ENCODE data around the gene AUTS2. TPM values are rescaled to one million over a fixed set of nuclear protein-coding genes. Genes with fewer than 3 reads are reported as not detected.

AUTS2 gene
- total RNA-seq, 1 donor from 2014 or later = 94.1 TPM

DNA sequence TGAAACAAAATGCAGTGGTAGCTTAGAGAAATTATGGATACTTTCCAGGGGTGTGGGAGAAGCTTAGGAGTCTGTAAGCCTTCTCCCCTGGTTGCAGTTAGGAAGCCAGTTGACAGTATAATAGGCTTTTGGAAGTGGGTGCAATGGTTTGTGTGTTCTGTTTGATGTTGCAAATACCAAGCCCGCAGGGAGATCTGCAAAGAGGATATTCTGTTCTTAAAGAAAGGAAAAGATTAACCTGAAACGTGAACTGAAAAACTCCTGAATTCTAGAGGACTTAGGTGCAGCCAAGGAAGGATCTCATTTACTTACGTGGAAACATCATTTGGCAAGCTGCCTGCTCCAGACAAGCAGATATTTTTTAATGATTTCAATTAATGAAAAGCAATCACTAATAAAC, 496.6 kb downstream of the AUTS2 start:
- Mint-ChIP-seq H3K9me3 (no peaks in the 10 kb centered on the region), H3K27ac (peak overlapping the region; percentile 5), H3K4me3 (no peak overlapping the region), H3K4me1 (ENCODE audit: unreplicated experiment) (peaks cover 66% of the 10 kb centered on the region), H3K36me3 (no peaks in the 10 kb centered on the region), H3K27me3 (no peaks in the 10 kb centered on the region)
- no peak for DNase-seq (ENCODE audit: extremely low spot score, unreplicated experiment)
- TF ChIP-seq, protein P1, sequence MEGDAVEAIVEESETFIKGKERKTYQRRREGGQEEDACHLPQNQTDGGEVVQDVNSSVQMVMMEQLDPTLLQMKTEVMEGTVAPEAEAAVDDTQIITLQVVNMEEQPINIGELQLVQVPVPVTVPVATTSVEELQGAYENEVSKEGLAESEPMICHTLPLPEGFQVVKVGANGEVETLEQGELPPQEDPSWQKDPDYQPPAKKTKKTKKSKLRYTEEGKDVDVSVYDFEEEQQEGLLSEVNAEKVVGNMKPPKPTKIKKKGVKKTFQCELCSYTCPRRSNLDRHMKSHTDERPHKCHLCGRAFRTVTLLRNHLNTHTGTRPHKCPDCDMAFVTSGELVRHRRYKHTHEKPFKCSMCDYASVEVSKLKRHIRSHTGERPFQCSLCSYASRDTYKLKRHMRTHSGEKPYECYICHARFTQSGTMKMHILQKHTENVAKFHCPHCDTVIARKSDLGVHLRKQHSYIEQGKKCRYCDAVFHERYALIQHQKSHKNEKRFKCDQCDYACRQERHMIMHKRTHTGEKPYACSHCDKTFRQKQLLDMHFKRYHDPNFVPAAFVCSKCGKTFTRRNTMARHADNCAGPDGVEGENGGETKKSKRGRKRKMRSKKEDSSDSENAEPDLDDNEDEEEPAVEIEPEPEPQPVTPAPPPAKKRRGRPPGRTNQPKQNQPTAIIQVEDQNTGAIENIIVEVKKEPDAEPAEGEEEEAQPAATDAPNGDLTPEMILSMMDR (conservative IDR thresholded peaks at IDR 0.05) = no peak

GRCh38 chr7:70097645-70098044, 499.4 kb downstream of the AUTS2 start:
- Mint-ChIP-seq H3K9me3 (no peaks in the 10 kb centered on the region), H3K27ac (peak overlapping the region; percentile 2), H3K4me3 (no peak overlapping the region), H3K36me3 (no peaks in the 10 kb centered on the region), H3K27me3 (no peaks in the 10 kb centered on the region), H3K4me1 (ENCODE audit: unreplicated experiment) (peaks cover 54% of the 10 kb centered on the region)
- TF ChIP-seq, protein P1 (conservative IDR thresholded peaks at IDR 0.05) = no peak
- DNase-seq (ENCODE audit: extremely low spot score, unreplicated experiment) = no peak

- no peak overlapping the region for H3K27ac Mint-ChIP-seq
- no peaks in the 10 kb centered on the region for H3K9me3 Mint-ChIP-seq
- DNase-seq (ENCODE audit: extremely low spot score, unreplicated experiment) = no peak
- H3K27me3 Mint-ChIP-seq = no peaks in the 10 kb centered on the region
- no peak overlapping the region for H3K4me3 Mint-ChIP-seq
- TF ChIP-seq, protein P1 (conservative IDR thresholded peaks at IDR 0.05) = no peak
- H3K4me1 Mint-ChIP-seq (ENCODE audit: unreplicated experiment) = peaks cover 49% of the 10 kb centered on the region
- H3K36me3 Mint-ChIP-seq = no peaks in the 10 kb centered on the region
These were observed 499.9 kb downstream of the AUTS2 start for GRCh38 chr7:70098133-70098561.

GRCh38 chr7:70098905-70099672, 500.8 kb downstream of the AUTS2 start:
- DNase-seq (ENCODE audit: extremely low spot score, unreplicated experiment) = no peak
- H3K4me1 Mint-ChIP-seq (ENCODE audit: unreplicated experiment) = peaks cover 43% of the 10 kb centered on the region
- H3K36me3 Mint-ChIP-seq = no peaks in the 10 kb centered on the region
- H3K27me3 Mint-ChIP-seq = no peaks in the 10 kb centered on the region
- peak overlapping the region; percentile 50 for H3K4me3 Mint-ChIP-seq
- H3K9me3 Mint-ChIP-seq = no peaks in the 10 kb centered on the region
- TF ChIP-seq, protein P1 (conservative IDR thresholded peaks at IDR 0.05) = no peak
- H3K27ac Mint-ChIP-seq = peak overlapping the region; percentile 51

DNA sequence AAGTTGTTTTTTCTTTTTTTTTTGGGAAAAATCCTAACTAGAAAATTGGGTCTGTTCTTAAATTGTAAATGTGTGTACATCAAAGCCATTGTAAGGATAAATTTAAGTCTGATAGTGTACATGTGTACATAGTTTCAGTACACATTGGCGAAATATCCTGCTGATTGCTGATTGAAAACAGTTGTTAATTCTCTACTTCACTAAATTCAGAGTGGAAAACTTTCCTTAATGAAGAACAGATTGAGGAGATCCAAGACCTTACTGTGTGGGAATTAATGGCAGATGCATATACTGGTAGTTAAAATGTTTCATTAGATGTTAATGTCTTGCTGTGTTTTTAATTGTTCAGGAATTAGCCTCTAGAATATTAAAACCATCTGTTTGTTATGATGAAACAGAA, 506.0 kb downstream of the AUTS2 start:
- TF ChIP-seq, protein P1 (conservative IDR thresholded peaks at IDR 0.05) = no peak
- Mint-ChIP-seq H3K27ac (no peak overlapping the region), H3K4me3 (no peak overlapping the region), H3K36me3 (no peaks in the 10 kb centered on the region), H3K27me3 (no peaks in the 10 kb centered on the region), H3K9me3 (no peaks in the 10 kb centered on the region), H3K4me1 (ENCODE audit: unreplicated experiment) (peaks cover 13% of the 10 kb centered on the region)
- no peak for DNase-seq (ENCODE audit: extremely low spot score, unreplicated experiment)
